Measurements from ENCODE around the gene RFXAP. TPM values are rescaled to one million over a fixed set of nuclear protein-coding genes. Genes with fewer than 3 reads are reported as not detected.

RFXAP gene
- total RNA-seq, 1 donor from 2014 or later: 5.3 TPM

- DNase-seq: no peak
- no peak for ATAC-seq
- no peak for TF ChIP-seq CTCF (IDR thresholded peaks at IDR 0.05)
- Histone ChIP-seq H3K27ac (no peak overlapping the region), H3K4me1 (no peaks in the 10 kb centered on the region), H3K36me3 (peaks cover 27% of the 10 kb centered on the region), H3K9me3 (no peaks in the 10 kb centered on the region), H3K4me3 (no peak overlapping the region), H3K27me3 (no peaks in the 10 kb centered on the region)
- intact Hi-C loops (cut with DNase I): no loop called here
These were observed 12.3 kb downstream of the RFXAP start for GRCh38 chr13:36831291-36831690.

GRCh38 chr13:36834299-36834698 lies 15.3 kb downstream of the RFXAP start:
- intact Hi-C loops (cut with DNase I): no loop called here
- no peak for TF ChIP-seq CTCF (IDR thresholded peaks at IDR 0.05)
- no peak overlapping the region for H3K4me3 ChIP-seq
- H3K9me3 ChIP-seq: no peaks in the 10 kb centered on the region
- H3K27ac ChIP-seq: no peak overlapping the region
- peaks cover 5% of the 10 kb centered on the region for H3K36me3 ChIP-seq
- H3K27me3 ChIP-seq: no peaks in the 10 kb centered on the region
- ATAC-seq (no peak), DNase-seq (no peak)
- H3K4me1 ChIP-seq: no peaks in the 10 kb centered on the region

GRCh38 chr13:36837354-36838092 lies 18.5 kb downstream of the RFXAP start:
- Histone ChIP-seq H3K4me1 (no peaks in the 10 kb centered on the region), H3K36me3 (no peaks in the 10 kb centered on the region), H3K4me3 (no peak overlapping the region), H3K27me3 (no peaks in the 10 kb centered on the region), H3K9me3 (no peaks in the 10 kb centered on the region), H3K27ac (no peak overlapping the region)
- DNase-seq (no peak), ATAC-seq (no peak)
- no peak for TF ChIP-seq CTCF (IDR thresholded peaks at IDR 0.05)
- intact Hi-C loops (cut with DNase I): no loop called here

- Histone ChIP-seq H3K9me3 (no peaks in the 10 kb centered on the region), H3K36me3 (no peaks in the 10 kb centered on the region), H3K27me3 (no peaks in the 10 kb centered on the region), H3K4me1 (no peaks in the 10 kb centered on the region), H3K4me3 (no peak overlapping the region), H3K27ac (no peak overlapping the region)
- intact Hi-C loops (cut with DNase I): no loop called here
- DNase-seq (no peak), ATAC-seq (no peak)
- no peak for TF ChIP-seq CTCF (IDR thresholded peaks at IDR 0.05)
These were observed 20.3 kb downstream of the RFXAP start for GRCh38 chr13:36839281-36839680.

- H3K36me3 ChIP-seq: no peaks in the 10 kb centered on the region
- TF ChIP-seq CTCF (IDR thresholded peaks at IDR 0.05): no peak
- H3K27me3 ChIP-seq: no peaks in the 10 kb centered on the region
- DNase-seq: no peak
- no peaks in the 10 kb centered on the region for H3K9me3 ChIP-seq
- H3K4me1 ChIP-seq: no peaks in the 10 kb centered on the region
- ATAC-seq: no peak
- intact Hi-C loops (cut with DNase I): no loop called here
- no peak overlapping the region for H3K4me3 ChIP-seq
- no peak overlapping the region for H3K27ac ChIP-seq
These were observed 21.0 kb downstream of the RFXAP start for GRCh38 chr13:36839981-36840380.
